MM.1S (cell line): ENCODE data around the gene FCHO2.

ENCODE experiments used
- DNase-seq: peaks from one replicate; pipeline ENCODE4 v3.0.0-alpha.2; 2015
- H2AFZ ChIP-seq: fragments of 300-600 bp; sonication (generic); 2 replicates; pipeline ENCODE4 v1.6.0; 2016; ENCODE audit warnings: antibody characterized with exemption, low read length
- H3F3A ChIP-seq: fragments of 300-600 bp; sonication (generic); 2 replicates; pipeline ENCODE4 v1.6.1; 2016; ENCODE audit warnings: mild to moderate bottlenecking, antibody characterized with exemption, low read length, moderate library complexity, mixed read lengths; ENCODE audit not compliant: insufficient read depth
- H3K27ac ChIP-seq: fragments of 300-600 bp; sonication (generic); 2 replicates; pipeline ENCODE4 v1.5.1; 2016; ENCODE audit warnings: mild to moderate bottlenecking, low read length
- H3K27me3 ChIP-seq: fragments of 300-600 bp; sonication (generic); replicated peaks from 2 replicates; pipeline ENCODE4 v1.6.0; 2016; ENCODE audit warnings: low read length; ENCODE audit not compliant: insufficient read depth
- H3K36me3 ChIP-seq: fragments of 300-600 bp; sonication (generic); replicated peaks from 2 replicates; pipeline ENCODE4 v1.6.1; 2016; ENCODE audit warnings: mild to moderate bottlenecking, low read length, mixed read lengths; ENCODE audit not compliant: insufficient read depth
- H3K4me1 ChIP-seq: fragments of 300-600 bp; sonication (generic); 2 replicates; pipeline ENCODE4 v1.6.1; 2016; ENCODE audit warnings: low read length, mixed read lengths
- H3K4me2 ChIP-seq: fragments of 300-600 bp; sonication (generic); 2 replicates; pipeline ENCODE4 v1.6.0; 2016; ENCODE audit warnings: low read depth, low read length
- H3K4me3 ChIP-seq: fragments of 300-600 bp; sonication (generic); 2 replicates; pipeline ENCODE4 v1.5.1; 2016; ENCODE audit warnings: low read length, mixed read lengths
- H3K79me2 ChIP-seq: fragments of 300-600 bp; sonication (generic); 2 replicates; pipeline ENCODE4 v1.6.1; 2016; ENCODE audit warnings: mixed run types, low read length, mixed read lengths
- H3K9ac ChIP-seq: fragments of 300-600 bp; sonication (generic); 2 replicates; pipeline ENCODE4 v1.6.1; 2016; ENCODE audit warnings: low read length, mixed read lengths
- H3K9me2 ChIP-seq: fragments of 300-600 bp; sonication (generic); replicated peaks from 2 replicates; pipeline ENCODE4 v1.6.1; 2016; ENCODE audit warnings: mild to moderate bottlenecking, low read length, mixed read lengths; ENCODE audit not compliant: insufficient read depth
- H3K9me3 ChIP-seq: fragments of 300-600 bp; sonication (generic); replicated peaks from 2 replicates; pipeline ENCODE4 v1.6.1; 2016; ENCODE audit warnings: mild to moderate bottlenecking, low read length, mixed read lengths; ENCODE audit not compliant: insufficient read depth
- H4K20me1 ChIP-seq: fragments of 300-600 bp; sonication (generic); 2 replicates; pipeline ENCODE4 v1.6.1; 2016; ENCODE audit warnings: mild to moderate bottlenecking, low read length, moderate library complexity, mixed read lengths; ENCODE audit not compliant: insufficient read depth
- EZH2 ChIP-seq: fragments of 300-600 bp; sonication (generic); optimal IDR thresholded peaks from 2 replicates; pipeline ENCODE3; 2017; ENCODE audit warnings: low read depth, mild to moderate bottlenecking, antibody characterized with exemption, low read length, mixed read lengths
- EZH2phosphoT487 ChIP-seq: fragments of 300-600 bp; sonication (generic); IDR thresholded peaks from 2 replicates; pipeline ENCODE4 v1.6.1; 2018; ENCODE audit warnings: antibody characterized with exemption, low read length
- TF ChIP-seq, protein P1 (sequence below): fragments of 300-600 bp; sonication (generic); IDR thresholded peaks from 2 replicates; pipeline ENCODE4 v1.5.1; 2016; ENCODE audit warnings: antibody characterized with exemption, low read length, mixed read lengths

Gene FCHO2

DNA sequence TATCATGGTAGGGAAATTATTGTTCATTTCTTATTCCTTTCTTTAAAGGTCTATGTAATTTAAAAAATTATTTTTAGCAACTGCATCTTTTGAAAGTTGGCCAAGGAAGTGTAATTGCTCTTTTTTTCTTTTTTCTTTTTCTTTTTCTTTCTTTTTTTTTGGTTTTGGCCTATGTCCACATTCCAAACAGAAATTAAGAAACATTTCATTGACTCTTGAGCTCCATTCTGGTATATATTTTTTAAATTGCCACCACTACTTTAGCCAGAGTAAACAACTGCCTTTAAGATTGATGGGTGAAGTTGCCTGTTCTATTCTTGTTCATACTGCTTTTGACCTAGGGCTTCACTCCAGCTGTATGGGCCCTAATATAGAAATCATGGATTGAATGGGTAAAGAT, 88.7 kb downstream of the FCHO2 start:
- no peaks in the 10 kb centered on the region for H3K4me1 ChIP-seq
- H3F3A ChIP-seq = no peaks in the 10 kb centered on the region
- DNase-seq = no peak
- H3K27me3 ChIP-seq = no peaks in the 10 kb centered on the region
- no peak overlapping the region for H3K27ac ChIP-seq
- no peak overlapping the region for H3K9ac ChIP-seq
- H3K9me2 ChIP-seq = no peaks in the 10 kb centered on the region
- no peaks in the 10 kb centered on the region for H3K36me3 ChIP-seq
- no peaks in the 10 kb centered on the region for H4K20me1 ChIP-seq
- no peak overlapping the region for H3K4me3 ChIP-seq
- H2AFZ ChIP-seq = no peak overlapping the region
- no peaks in the 10 kb centered on the region for H3K79me2 ChIP-seq
- H3K4me2 ChIP-seq = no peak overlapping the region
- H3K9me3 ChIP-seq = no peaks in the 10 kb centered on the region
- TF ChIP-seq, protein P1, sequence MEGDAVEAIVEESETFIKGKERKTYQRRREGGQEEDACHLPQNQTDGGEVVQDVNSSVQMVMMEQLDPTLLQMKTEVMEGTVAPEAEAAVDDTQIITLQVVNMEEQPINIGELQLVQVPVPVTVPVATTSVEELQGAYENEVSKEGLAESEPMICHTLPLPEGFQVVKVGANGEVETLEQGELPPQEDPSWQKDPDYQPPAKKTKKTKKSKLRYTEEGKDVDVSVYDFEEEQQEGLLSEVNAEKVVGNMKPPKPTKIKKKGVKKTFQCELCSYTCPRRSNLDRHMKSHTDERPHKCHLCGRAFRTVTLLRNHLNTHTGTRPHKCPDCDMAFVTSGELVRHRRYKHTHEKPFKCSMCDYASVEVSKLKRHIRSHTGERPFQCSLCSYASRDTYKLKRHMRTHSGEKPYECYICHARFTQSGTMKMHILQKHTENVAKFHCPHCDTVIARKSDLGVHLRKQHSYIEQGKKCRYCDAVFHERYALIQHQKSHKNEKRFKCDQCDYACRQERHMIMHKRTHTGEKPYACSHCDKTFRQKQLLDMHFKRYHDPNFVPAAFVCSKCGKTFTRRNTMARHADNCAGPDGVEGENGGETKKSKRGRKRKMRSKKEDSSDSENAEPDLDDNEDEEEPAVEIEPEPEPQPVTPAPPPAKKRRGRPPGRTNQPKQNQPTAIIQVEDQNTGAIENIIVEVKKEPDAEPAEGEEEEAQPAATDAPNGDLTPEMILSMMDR = no peak
- TF ChIP-seq EZH2phosphoT487 (no peak), EZH2 (no peak)

DNA sequence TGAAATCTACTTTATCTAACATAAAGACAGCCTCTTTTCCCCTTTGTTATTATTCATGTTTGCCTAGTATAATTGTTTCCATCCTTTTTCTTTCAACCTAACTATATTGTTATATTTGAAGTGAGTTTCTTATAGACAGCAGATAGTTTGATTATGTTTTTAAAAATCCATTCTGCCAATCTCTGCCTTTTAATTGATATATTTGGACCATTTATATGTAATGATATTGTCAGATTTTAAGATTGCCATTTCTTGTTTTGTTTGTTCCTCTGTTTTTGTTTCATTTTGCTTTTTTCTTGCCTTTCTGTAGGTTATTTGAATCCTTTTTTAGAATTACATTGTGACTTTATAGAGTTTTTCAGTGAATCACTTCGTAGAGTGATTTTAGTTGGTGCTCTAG, 89.8 kb downstream of the FCHO2 start:
- no peak for DNase-seq
- H3K79me2 ChIP-seq = no peaks in the 10 kb centered on the region
- no peaks in the 10 kb centered on the region for H3K4me1 ChIP-seq
- no peaks in the 10 kb centered on the region for H3K9me2 ChIP-seq
- TF ChIP-seq EZH2phosphoT487 (no peak), EZH2 (no peak)
- TF ChIP-seq, protein P1 = no peak
- no peaks in the 10 kb centered on the region for H3K36me3 ChIP-seq
- H3K9ac ChIP-seq = no peak overlapping the region
- H3F3A ChIP-seq = no peaks in the 10 kb centered on the region
- H3K9me3 ChIP-seq = no peaks in the 10 kb centered on the region
- H3K27ac ChIP-seq = no peak overlapping the region
- H4K20me1 ChIP-seq = no peaks in the 10 kb centered on the region
- H3K4me3 ChIP-seq = no peak overlapping the region
- no peak overlapping the region for H2AFZ ChIP-seq
- no peaks in the 10 kb centered on the region for H3K27me3 ChIP-seq
- no peak overlapping the region for H3K4me2 ChIP-seq

GRCh38 chr5:73061593-73061992, 105.8 kb downstream of the FCHO2 start:
- no peaks in the 10 kb centered on the region for H3K36me3 ChIP-seq
- no peaks in the 10 kb centered on the region for H3K27me3 ChIP-seq
- H2AFZ ChIP-seq = no peak overlapping the region
- no peaks in the 10 kb centered on the region for H3K79me2 ChIP-seq
- H3K9ac ChIP-seq = no peak overlapping the region
- DNase-seq = no peak
- no peaks in the 10 kb centered on the region for H3K4me1 ChIP-seq
- H3K9me2 ChIP-seq = no peaks in the 10 kb centered on the region
- H3K4me2 ChIP-seq = no peak overlapping the region
- no peaks in the 10 kb centered on the region for H4K20me1 ChIP-seq
- no peaks in the 10 kb centered on the region for H3F3A ChIP-seq
- no peaks in the 10 kb centered on the region for H3K9me3 ChIP-seq
- H3K27ac ChIP-seq = no peak overlapping the region
- no peak overlapping the region for H3K4me3 ChIP-seq
- TF ChIP-seq EZH2phosphoT487 (no peak), EZH2 (no peak)
- TF ChIP-seq, protein P1 = no peak
